Hepatocyte (in vitro differentiated cells): ENCODE results near the gene DLGAP4. TPM values are rescaled to one million over a fixed set of nuclear protein-coding genes. Genes with fewer than 3 reads are reported as not detected.

Experiments
- DNase-seq: peaks from one replicate; pipeline ENCODE4 v3.0.0-alpha.2; 2016; ENCODE audit warnings: low spot score
- H2AFZ ChIP-seq: fragments of 200-600 bp; sonication (generic); 2 replicates; pipeline ENCODE4 v1.6.0; 2016; ENCODE audit warnings: antibody characterized with exemption, mild to moderate bottlenecking
- H3K27ac ChIP-seq: fragments of 200-600 bp; sonication (generic); 2 replicates; pipeline ENCODE4 v1.5.1; 2016; ENCODE audit warnings: mild to moderate bottlenecking
- H3K27me3 ChIP-seq: fragments of 200-600 bp; sonication (generic); 2 replicates; pipeline ENCODE4 v1.6.1; 2016
- H3K36me3 ChIP-seq: fragments of 200-600 bp; sonication (generic); replicated peaks from 2 replicates; pipeline ENCODE4 v1.5.1; 2016; ENCODE audit warnings: low read depth; ENCODE audit not compliant: insufficient read depth
- H3K4me1 ChIP-seq: fragments of 200-600 bp; sonication (generic); 2 replicates; pipeline ENCODE4 v1.5.1; 2016; ENCODE audit warnings: mild to moderate bottlenecking, moderate library complexity; ENCODE audit not compliant: insufficient read depth
- H3K4me2 ChIP-seq: fragments of 200-600 bp; sonication (generic); 2 replicates; pipeline ENCODE4 v1.6.0; 2016
- H3K4me3 ChIP-seq: fragments of 200-600 bp; sonication (generic); 2 replicates; pipeline ENCODE4 v1.5.1; 2016; ENCODE audit warnings: mild to moderate bottlenecking
- H3K79me2 ChIP-seq: fragments of 200-600 bp; sonication (generic); 2 replicates; pipeline ENCODE4 v1.6.0; 2017; ENCODE audit warnings: mild to moderate bottlenecking
- H3K9me2 ChIP-seq: fragments of 200-600 bp; sonication (generic); replicated peaks from 2 replicates; pipeline ENCODE4 v1.6.0; 2017; ENCODE audit warnings: mild to moderate bottlenecking; ENCODE audit not compliant: insufficient read depth
- H3K9me3 ChIP-seq: fragments of 200-600 bp; sonication (generic); 2 replicates; pipeline ENCODE4 v1.5.1; 2016; ENCODE audit warnings: low read depth, mild to moderate bottlenecking
- H4K20me1 ChIP-seq: fragments of 200-600 bp; sonication (generic); 2 replicates; pipeline ENCODE4 v1.6.0; 2016; ENCODE audit warnings: mild to moderate bottlenecking; ENCODE audit not compliant: insufficient read depth, poor library complexity, severe bottlenecking
- CTCF ChIP-seq: fragments of 200-600 bp; sonication (generic); IDR thresholded peaks from 2 replicates; pipeline ENCODE4 v1.5.1; 2016; ENCODE audit warnings: antibody characterized with exemption, mild to moderate bottlenecking; ENCODE audit not compliant: poor library complexity
- EZH2 ChIP-seq: fragments of 200-600 bp; sonication (generic); IDR thresholded peaks from 2 replicates; pipeline ENCODE4 v1.6.1; 2016; ENCODE audit warnings: antibody characterized with exemption, mild to moderate bottlenecking, borderline replicate concordance
- EZH2phosphoT487 ChIP-seq: fragments of 200-600 bp; sonication (generic); IDR thresholded peaks from one replicate; pipeline ENCODE4 v1.6.1; 2018; ENCODE audit warnings: antibody characterized with exemption, mild to moderate bottlenecking, low read depth, moderate library complexity; ENCODE audit not compliant: unreplicated experiment, severe bottlenecking
- WGBS: methylation state at CpG from one replicate; pipeline ENCODE4 v1.1.6; 2016; ENCODE audit warnings: low lambda C conversion rate; ENCODE audit errors: missing lambda C conversion rate; 5-methylcytosine and 5-hydroxymethylcytosine counted together
- polyA plus RNA-seq: library from polyadenylated mRNA; unstranded; fragments of >200 nt; fragmentation: Nextera tagmentation; extraction: Ambion mirVana; gene quantifications from 2 replicates; pipeline ENCODE4 v1.2.1, GENCODE V29; 2016
- total RNA-seq: library from RNA; depleted of rRNA; stranded (reverse); fragments of >200 nt; gene quantifications from 2 replicates; pipeline ENCODE4 v1.2.3, GENCODE V29; 2014

DLGAP4 gene
- total and polyA plus RNA-seq, 2 experiments from 2014 or later = 16.5 to 39.4 TPM

- no peak overlapping the region for H3K27ac ChIP-seq
- H3K4me3 ChIP-seq = no peak overlapping the region
- 87% methylated on average over 7 of the region's 7 CpGs for WGBS
- no peaks in the 10 kb centered on the region for H3K9me3 ChIP-seq
- peaks cover 18% of the 10 kb centered on the region for H3K27me3 ChIP-seq
- no peaks in the 10 kb centered on the region for H3K79me2 ChIP-seq
- no peak overlapping the region for H3K4me2 ChIP-seq
- DNase-seq = no peak
- no peaks in the 10 kb centered on the region for H3K36me3 ChIP-seq
- H2AFZ ChIP-seq = no peak overlapping the region
- H4K20me1 ChIP-seq = no peaks in the 10 kb centered on the region
- TF ChIP-seq CTCF = no peak
- TF ChIP-seq EZH2phosphoT487 = no peak
- TF ChIP-seq EZH2 = no peak
- H3K4me1 ChIP-seq = no peaks in the 10 kb centered on the region
- H3K9me2 ChIP-seq = no peaks in the 10 kb centered on the region
Measured at GRCh38 chr20:36405255-36405654, 99.1 kb downstream of the DLGAP4 start.

- Histone ChIP-seq H3K9me2 (no peaks in the 10 kb centered on the region), H3K4me1 (no peaks in the 10 kb centered on the region), H3K36me3 (no peaks in the 10 kb centered on the region), H4K20me1 (no peaks in the 10 kb centered on the region), H3K4me2 (no peak overlapping the region), H3K27ac (no peak overlapping the region), H3K27me3 (peaks cover 5% of the 10 kb centered on the region), H3K79me2 (no peaks in the 10 kb centered on the region), H3K4me3 (no peak overlapping the region), H2AFZ (no peak overlapping the region), H3K9me3 (no peaks in the 10 kb centered on the region)
- DNase-seq = no peak
- TF ChIP-seq EZH2 = no peak
- no peak for TF ChIP-seq CTCF
- no peak for TF ChIP-seq EZH2phosphoT487
- WGBS = 86% methylated on average over 3 of the region's 3 CpGs
Measured at GRCh38 chr20:36407199-36407733, 101.1 kb downstream of the DLGAP4 start.

DNA sequence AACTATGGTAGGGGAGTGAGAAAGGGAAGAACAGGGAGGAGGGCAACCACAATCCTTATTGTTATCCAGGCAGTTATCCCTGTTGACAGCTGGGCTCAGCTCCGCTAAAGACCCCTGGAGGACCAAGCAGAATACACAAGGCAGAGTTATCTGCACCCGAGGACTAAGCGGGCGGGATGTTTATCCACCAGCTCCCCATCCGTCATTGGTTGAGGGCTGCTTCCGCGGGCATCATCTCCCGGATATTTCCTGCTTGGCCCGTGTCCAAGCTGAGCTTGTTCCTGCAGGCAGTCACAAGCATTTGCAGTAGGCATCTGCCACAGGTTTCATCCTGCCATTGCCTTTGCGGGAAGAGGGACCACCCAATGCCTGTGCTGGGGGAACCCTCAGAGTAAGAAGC lies 102.1 kb downstream of the DLGAP4 start:
- H3K9me2 ChIP-seq = no peaks in the 10 kb centered on the region
- no peak for TF ChIP-seq CTCF
- no peak for TF ChIP-seq EZH2phosphoT487
- TF ChIP-seq EZH2 = no peak
- peak; percentile 23 for DNase-seq
- H3K4me2 ChIP-seq = no peak overlapping the region
- H3K4me1 ChIP-seq = no peaks in the 10 kb centered on the region
- no peaks in the 10 kb centered on the region for H3K27me3 ChIP-seq
- H3K27ac ChIP-seq = no peak overlapping the region
- H3K4me3 ChIP-seq = no peak overlapping the region
- no peaks in the 10 kb centered on the region for H3K79me2 ChIP-seq
- no peaks in the 10 kb centered on the region for H3K9me3 ChIP-seq
- 45% methylated on average over 10 of the region's 10 CpGs for WGBS
- H4K20me1 ChIP-seq = no peaks in the 10 kb centered on the region
- no peak overlapping the region for H2AFZ ChIP-seq
- no peaks in the 10 kb centered on the region for H3K36me3 ChIP-seq
